Panc1 (cell line): ENCODE data around the gene C20orf141. TPM values are rescaled to one million over a fixed set of nuclear protein-coding genes. Genes with fewer than 3 reads are reported as not detected.

Source experiments
- ATAC-seq: fragments of 200-7000 bp; cut with Tn5 transposase; 2 replicates; pipeline ENCODE4 v1.9.1; 2020; ENCODE audit warnings: mild to moderate bottlenecking, moderate library complexity
- BruUV-seq: library from RNA; stranded (reverse); fragments of 400-500 nt; replicated peaks from 2 replicates; lab custom pipeline; 2021; lab: Mats Ljungman, UMichigan
- CTCF ChIA-PET: fragments of 300-600 bp; sonication (Branson Sonifier 250); formaldehyde crosslinking; loops from one replicate; lab custom pipeline; 2022; ENCODE audit warnings: antibody characterized with exemption; lab: Charles Lee
- POLR2A ChIA-PET: fragments of 300-600 bp; sonication (Branson Sonifier 250); formaldehyde crosslinking; loops from one replicate; lab custom pipeline; 2022; ENCODE audit warnings: antibody characterized with exemption; lab: Charles Lee
- DNase-seq: peaks from one replicate; pipeline ENCODE4 v3.0.0-alpha.2; 2010; ENCODE audit warnings: low read depth, low spot score
- H3K27ac ChIP-seq: 2 replicates; pipeline ENCODE4 v1.5.1; 2011; ENCODE audit warnings: mild to moderate bottlenecking, low read length, inconsistent platforms
- H3K27me3 ChIP-seq: fragments of 200-500 bp; sonication (Bioruptor generic); 2 replicates; pipeline ENCODE4 v1.6.0; 2014; ENCODE audit warnings: low read length, inconsistent platforms; ENCODE audit not compliant: control insufficient read depth, insufficient read depth
- H3K36me3 ChIP-seq: fragments of 200-500 bp; sonication (Bioruptor generic); 2 replicates; pipeline ENCODE4 v1.5.1; 2014; ENCODE audit warnings: inconsistent platforms, mild to moderate bottlenecking, low read length, moderate library complexity; ENCODE audit not compliant: control insufficient read depth, insufficient read depth
- H3K4me1 ChIP-seq: 2 replicates; pipeline ENCODE4 v1.5.1; 2011; ENCODE audit warnings: inconsistent platforms, mild to moderate bottlenecking, low read length, moderate library complexity; ENCODE audit not compliant: control insufficient read depth, insufficient read depth
- H3K4me3 ChIP-seq, 2 experiments: 2 replicates each; pipeline ENCODE4 v1.5.1; 2011 to 2012; ENCODE audit warnings: low read depth in 2 of 2, low read length in 2 of 2, mild to moderate bottlenecking in 2 of 2, inconsistent platforms in 1 of 2, moderate library complexity in 1 of 2
- H3K9me3 ChIP-seq: fragments of 200-500 bp; sonication (Bioruptor generic); 2 replicates; pipeline ENCODE4 v1.5.1; 2014; ENCODE audit warnings: low read depth, mild to moderate bottlenecking, inconsistent platforms, low read length, moderate library complexity; ENCODE audit not compliant: control insufficient read depth, insufficient read depth
- CTCF ChIP-seq: fragments of 450-650 bp; IDR thresholded peaks from 2 replicates; pipeline ENCODE4 v1.5.1; 2017; ENCODE audit warnings: mild to moderate bottlenecking
- POLR2AphosphoS5 ChIP-seq: IDR thresholded peaks from 2 replicates; pipeline ENCODE4 v1.6.1; 2012; ENCODE audit warnings: mild to moderate bottlenecking, low read depth, low read length, moderate library complexity
- REST ChIP-seq, 2 experiments: IDR thresholded peaks; 2 replicates each; pipeline ENCODE4 v1.6.1; 2011 to 2012; ENCODE audit warnings: low read depth in 2 of 2, control low read depth in 1 of 2, low read length in 1 of 2, mild to moderate bottlenecking in 1 of 2, moderate library complexity in 1 of 2; ENCODE audit not compliant: insufficient read depth in 1 of 2
- SIN3A ChIP-seq: IDR thresholded peaks from 2 replicates; pipeline ENCODE4 v1.6.1; 2012; ENCODE audit warnings: low read depth, mild to moderate bottlenecking, low read length, moderate library complexity, borderline replicate concordance; ENCODE audit not compliant: insufficient read depth
- TCF7L2 ChIP-seq: IDR thresholded peaks from 2 replicates; pipeline ENCODE4 v1.6.1; 2011; ENCODE audit warnings: mild to moderate bottlenecking, low read depth, low read length, inconsistent platforms
- in situ Hi-C: cut with HindIII; loops from 2 replicates; pipeline ENCODE4 v1.10.0; 2016; ENCODE audit warnings: low sequenced_read_pairs, low pct_unique_long_range_greater_than_20kb
- intact Hi-C: fragments of 100-400 bp; cut with micrococcal nuclease; formaldehyde crosslinking; loops from one replicate; pipeline ENCODE4 v1.10.0; 2022; ENCODE audit not compliant: unreplicated experiment
- total RNA-seq: library from RNA; stranded (reverse); gene quantifications from one replicate; pipeline ENCODE4 v1.2.1, GENCODE V29; 2021; ENCODE audit not compliant: unreplicated experiment

C20orf141 gene
- total RNA-seq, 1 experiment from 2014 or later = not detected

- H3K27me3 ChIP-seq = no peaks in the 10 kb centered on the region
- no peak for DNase-seq
- TF ChIP-seq POLR2AphosphoS5 = no peak
- TF ChIP-seq SIN3A = no peak
- H3K9me3 ChIP-seq = no peaks in the 10 kb centered on the region
- BruUV-seq = no TSS peak
- no peaks in the 10 kb centered on the region for H3K4me1 ChIP-seq
- POLR2A ChIA-PET = no interaction called here
- H3K27ac ChIP-seq = no peak overlapping the region
- no peaks in the 10 kb centered on the region for H3K36me3 ChIP-seq
- in situ Hi-C loops = no loop called here
- H3K4me3 ChIP-seq = no peak overlapping the region
- CTCF ChIA-PET = no interaction called here
- ATAC-seq = no peak
- intact Hi-C loops = no loop called here
Observed at GRCh38 chr20:2849529-2849928, 34.7 kb downstream of the C20orf141 start.

GRCh38 chr20:2851086-2851485 is 36.3 kb downstream of the C20orf141 start:
- no TSS peak for BruUV-seq
- ChIA-PET CTCF (interaction anchor here (0.6 kb wide), 1 partner anchor 338 kb away, joined by 3 read pairs; no protein-coding TSS in a partner anchor), POLR2A (interaction anchor here (0.6 kb wide), 1 partner anchor 50 kb away, joined by 7 read pairs; no protein-coding TSS in a partner anchor)
- H3K9me3 ChIP-seq = no peaks in the 10 kb centered on the region
- no peak overlapping the region for H3K27ac ChIP-seq
- H3K36me3 ChIP-seq = no peaks in the 10 kb centered on the region
- H3K4me1 ChIP-seq = no peaks in the 10 kb centered on the region
- ATAC-seq (no peak), DNase-seq (no peak)
- intact Hi-C loops = loop anchor here (5.0 kb wide), 1 partner anchor 164 kb away; no protein-coding TSS in a partner anchor
- no peak overlapping the region for H3K4me3 ChIP-seq
- in situ Hi-C loops = no loop called here
- TF ChIP-seq SIN3A (no peak), POLR2AphosphoS5 (no peak), CTCF (no peak), TCF7L2 (no peak), REST (IDR thresholded peaks at IDR 0.05; ENCODE audit: insufficient read depth in 1 of 2, low read depth in 2 of 2, low read length in 1 of 2) (no peak)
- no peaks in the 10 kb centered on the region for H3K27me3 ChIP-seq

- TF ChIP-seq REST (IDR thresholded peaks at IDR 0.05; ENCODE audit: insufficient read depth in 1 of 2, low read depth in 2 of 2, low read length in 1 of 2) = no peak
- Histone ChIP-seq H3K4me1 (no peaks in the 10 kb centered on the region), H3K4me3 (no peak overlapping the region), H3K9me3 (no peaks in the 10 kb centered on the region), H3K36me3 (no peaks in the 10 kb centered on the region), H3K27ac (no peak overlapping the region), H3K27me3 (no peaks in the 10 kb centered on the region)
- intact Hi-C loops = no loop called here
- ATAC-seq (no peak), DNase-seq (no peak)
- in situ Hi-C loops = no loop called here
- ChIA-PET POLR2A (no interaction called here), CTCF (no interaction called here)
- BruUV-seq = no TSS peak
Observed at GRCh38 chr20:2858591-2858990, 43.8 kb downstream of the C20orf141 start.
